ENCODE data around the gene ELMOD3. TPM values are rescaled to one million over a fixed set of nuclear protein-coding genes. Genes with fewer than 3 reads are reported as not detected.
"Not testable (repeated sequence)": the region's sequence is repeated elsewhere in the genome, so short reads cannot be mapped to it uniquely, and the experiment has no call there.

ELMOD3 gene
- total and polyA plus RNA-seq, 5 experiments from 2014 or later, result 6.3 to 29.3 (median 14.5) TPM

DNA sequence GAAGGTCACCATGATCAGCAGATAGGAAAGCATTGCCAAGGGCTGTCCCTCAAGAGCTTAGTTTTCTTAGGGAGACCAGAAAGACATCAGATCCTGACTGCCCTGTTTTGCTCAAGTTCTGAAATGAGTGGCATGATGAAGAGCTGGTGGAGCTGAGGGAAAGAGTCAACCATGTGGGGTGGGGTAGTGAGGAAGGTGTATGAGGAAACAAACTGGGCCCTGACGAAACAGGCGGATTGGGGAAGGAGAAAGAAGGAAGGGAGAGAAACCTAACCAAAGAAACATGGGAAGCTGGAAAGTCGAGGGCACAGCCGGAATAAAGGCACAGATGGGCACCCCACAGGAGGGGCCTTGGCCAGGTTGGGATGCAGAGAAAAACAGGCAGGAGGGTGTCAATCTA, 34.8 kb upstream of the ELMOD3 start:
- ATAC-seq (no peak), DNase-seq (no peak)
- Mint-ChIP-seq H3K9me3 (no peaks in the 10 kb centered on the region), H3K36me3 (peaks cover 15 to 87% (median 31%) of the 10 kb centered on the region in 3 donors), H3K27me3 (no peaks in the 10 kb centered on the region), H3K4me1 (peaks cover 50 to 82% (median 77%) of the 10 kb centered on the region in 4 donors), H3K27ac (peak overlapping the region; percentile 63 to 90 (median 84)), H3K4me3 (peak overlapping the region; percentile 43 to 100 (median 72))
- POLR2A ChIA-PET, result interaction anchor here (0.6 to 3.3 kb wide), 5 partner anchors 8 to 283 kb away, joined by 3 to 37 read pairs (median 7); partner anchors contain the start of genes ELMOD3, RETSAT and TGOLN2

DNA sequence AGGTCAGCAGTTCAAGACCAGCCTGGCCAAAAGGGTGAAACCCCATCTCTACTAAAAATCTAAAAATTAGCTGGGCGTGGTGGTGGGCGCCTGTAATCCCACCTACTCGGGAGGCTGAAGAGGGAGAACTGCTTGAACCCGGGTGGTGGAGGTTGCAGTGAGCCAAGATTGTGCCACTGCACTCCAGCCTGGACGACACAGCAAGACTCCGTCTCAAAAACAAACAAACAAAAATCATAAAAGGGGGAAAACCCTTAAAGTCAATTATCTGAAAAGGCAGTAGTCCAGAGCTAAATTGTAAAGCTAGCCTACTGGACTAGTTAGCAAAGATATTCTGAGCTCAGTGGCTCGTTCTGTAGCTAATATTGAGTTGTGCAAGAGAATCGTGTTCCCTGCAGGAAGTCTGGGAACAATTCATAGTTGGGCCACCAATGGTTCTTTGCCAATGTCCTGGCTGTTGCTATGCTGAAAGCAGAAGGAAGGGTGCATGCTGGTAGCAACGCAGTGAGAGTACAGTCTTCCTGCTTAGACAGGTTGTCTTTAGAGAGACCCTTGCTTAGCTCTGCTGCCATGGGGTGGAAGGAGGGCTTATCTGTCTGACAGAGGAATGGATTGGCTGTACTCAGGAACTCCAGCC, 31.1 kb upstream of the ELMOD3 start:
- H3K27me3 Mint-ChIP-seq, result no peaks in the 10 kb centered on the region
- H3K4me3 Mint-ChIP-seq, result peak overlapping the region; percentile 74 to 100 (median 99)
- H3K4me1 Mint-ChIP-seq, result peaks cover 60 to 89% (median 79%) of the 10 kb centered on the region in 4 donors
- no peaks in the 10 kb centered on the region for H3K9me3 Mint-ChIP-seq
- peak overlapping the region; percentile 19 to 100 (median 79) for H3K27ac Mint-ChIP-seq
- DNase-seq (no peak), ATAC-seq (no peak)
- POLR2A ChIA-PET, result interaction anchor here (1.2 to 5.6 kb wide), 6 partner anchors 10 to 873 kb away, joined by 3 to 77 read pairs (median 4); partner anchors contain the start of genes ELMOD3, MAT2A, RETSAT and RNF181
- peaks cover 40 to 90% (median 55%) of the 10 kb centered on the region in 3 donors for H3K36me3 Mint-ChIP-seq

DNA sequence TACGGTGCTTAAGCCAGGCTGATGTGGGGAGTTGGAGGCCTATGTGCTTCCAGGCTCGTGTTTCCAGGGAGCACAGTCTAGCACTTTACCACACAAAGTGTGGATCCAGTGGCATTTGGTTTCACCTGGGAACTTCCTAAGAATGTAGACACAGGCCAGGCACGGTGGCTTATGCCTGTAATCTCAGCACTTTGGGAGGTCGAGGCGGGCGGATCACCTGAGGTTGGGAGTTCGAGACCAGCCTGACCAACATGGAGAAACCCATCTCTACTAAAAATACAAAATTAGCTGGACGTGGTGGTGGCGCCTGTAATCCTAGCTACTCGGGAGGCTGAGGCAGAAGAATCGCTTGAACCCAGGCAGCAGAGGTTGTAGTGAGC, 30.6 kb upstream of the ELMOD3 start:
- H3K4me1 Mint-ChIP-seq, result peaks cover 56 to 89% (median 78%) of the 10 kb centered on the region in 4 donors
- peak overlapping the region; percentile 74 to 100 (median 99) for H3K4me3 Mint-ChIP-seq
- not testable (repeated sequence) for H3K9me3 Mint-ChIP-seq, DNase-seq, ATAC-seq, H3K27me3 Mint-ChIP-seq
- POLR2A ChIA-PET, result interaction anchor here (0.5 to 5.6 kb wide), 7 partner anchors 10 to 873 kb away, joined by 3 to 77 read pairs (median 4); partner anchors contain the start of genes ELMOD3, MAT2A and RETSAT
- H3K27ac Mint-ChIP-seq, result peak overlapping the region; percentile 19 to 100 (median 79)
- H3K36me3 Mint-ChIP-seq, result peaks cover 40 to 85% (median 55%) of the 10 kb centered on the region in 3 donors

DNA sequence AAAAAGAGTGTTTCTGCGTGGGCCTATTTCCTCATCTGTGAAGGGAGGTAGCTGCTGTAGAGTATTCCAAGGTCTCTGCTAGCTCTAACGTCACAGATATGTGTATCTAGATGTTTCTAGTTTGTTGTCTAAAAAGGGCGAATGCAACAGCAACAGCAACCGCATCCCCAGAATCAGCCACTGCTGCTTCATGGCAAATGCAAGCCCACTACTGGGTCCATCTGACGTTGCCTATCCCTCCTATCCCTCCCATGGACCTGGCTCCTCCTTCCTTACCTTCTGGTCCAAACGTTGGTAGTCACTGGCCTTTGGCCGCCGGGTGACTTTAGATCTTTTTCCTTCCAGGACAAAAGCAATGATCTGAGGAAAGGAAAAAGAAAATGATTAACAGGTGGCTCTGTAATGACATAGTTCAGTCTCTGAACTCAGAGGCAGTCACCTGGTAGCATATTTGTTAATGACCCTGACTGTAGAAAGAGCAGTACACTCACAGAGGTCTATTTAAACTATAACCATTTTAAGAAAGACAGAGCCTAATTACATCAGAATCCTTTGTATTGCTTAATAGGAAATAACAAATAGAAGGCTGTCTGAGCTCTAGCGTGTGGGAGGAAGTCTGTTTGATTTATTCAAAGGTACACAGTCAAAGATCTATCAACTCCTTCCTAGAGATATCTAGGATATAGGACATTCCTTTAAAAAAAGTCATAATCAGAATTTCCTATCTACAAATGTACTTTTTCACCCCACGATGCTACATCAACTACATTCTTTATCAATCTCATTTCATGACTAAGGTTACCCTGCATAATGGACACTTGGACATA, 29.7 kb upstream of the ELMOD3 start:
- no peaks in the 10 kb centered on the region for H3K27me3 Mint-ChIP-seq
- DNase-seq (peak in 2 of 10 donors; percentile 12 to 26), ATAC-seq (no peak)
- peaks cover 50 to 85% (median 74%) of the 10 kb centered on the region in 4 donors for H3K4me1 Mint-ChIP-seq
- POLR2A ChIA-PET, result interaction anchor here (0.6 to 5.6 kb wide), 8 partner anchors 11 to 665 kb away, joined by 3 to 77 read pairs (median 3); partner anchors contain the start of genes ELMOD3, MAT2A and RETSAT
- no peaks in the 10 kb centered on the region for H3K9me3 Mint-ChIP-seq
- peaks cover 40 to 76% (median 55%) of the 10 kb centered on the region in 3 donors for H3K36me3 Mint-ChIP-seq
- H3K4me3 Mint-ChIP-seq, result peak overlapping the region; percentile 96 to 100 (median 99)
- H3K27ac Mint-ChIP-seq, result peak overlapping the region; percentile 71 to 100 (median 98)

DNA sequence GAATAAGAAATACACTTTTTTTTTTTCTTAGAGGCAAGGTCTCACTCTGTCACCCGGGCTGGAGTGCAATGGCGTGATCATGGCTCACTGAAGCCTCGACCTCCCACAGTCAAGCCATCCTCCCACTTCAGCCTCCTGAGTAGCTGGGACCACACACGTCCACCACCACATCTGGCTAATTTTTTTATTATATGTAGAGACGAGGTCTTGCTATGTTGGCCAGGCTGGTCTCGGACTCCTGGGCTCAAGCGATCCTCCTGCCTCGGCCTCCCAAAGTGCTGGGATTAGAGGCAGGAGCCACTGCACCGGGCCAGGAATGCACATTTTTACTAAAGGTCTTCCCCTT, 29.1 kb upstream of the ELMOD3 start:
- no peaks in the 10 kb centered on the region for H3K27me3 Mint-ChIP-seq
- peaks cover 40 to 70% (median 53%) of the 10 kb centered on the region in 3 donors for H3K36me3 Mint-ChIP-seq
- DNase-seq, result no peak
- peak overlapping the region; percentile 71 to 100 (median 98) for H3K27ac Mint-ChIP-seq
- POLR2A ChIA-PET, result interaction anchor here (1.3 to 5.6 kb wide), 4 partner anchors 12 to 112 kb away, joined by 3 to 77 read pairs (median 19); no protein-coding TSS in a partner anchor
- no peak for ATAC-seq
- H3K4me1 Mint-ChIP-seq, result peaks cover 45 to 79% (median 68%) of the 10 kb centered on the region in 4 donors
- H3K9me3 Mint-ChIP-seq, result no peaks in the 10 kb centered on the region
- peak overlapping the region; percentile 96 to 100 (median 99) for H3K4me3 Mint-ChIP-seq

DNA sequence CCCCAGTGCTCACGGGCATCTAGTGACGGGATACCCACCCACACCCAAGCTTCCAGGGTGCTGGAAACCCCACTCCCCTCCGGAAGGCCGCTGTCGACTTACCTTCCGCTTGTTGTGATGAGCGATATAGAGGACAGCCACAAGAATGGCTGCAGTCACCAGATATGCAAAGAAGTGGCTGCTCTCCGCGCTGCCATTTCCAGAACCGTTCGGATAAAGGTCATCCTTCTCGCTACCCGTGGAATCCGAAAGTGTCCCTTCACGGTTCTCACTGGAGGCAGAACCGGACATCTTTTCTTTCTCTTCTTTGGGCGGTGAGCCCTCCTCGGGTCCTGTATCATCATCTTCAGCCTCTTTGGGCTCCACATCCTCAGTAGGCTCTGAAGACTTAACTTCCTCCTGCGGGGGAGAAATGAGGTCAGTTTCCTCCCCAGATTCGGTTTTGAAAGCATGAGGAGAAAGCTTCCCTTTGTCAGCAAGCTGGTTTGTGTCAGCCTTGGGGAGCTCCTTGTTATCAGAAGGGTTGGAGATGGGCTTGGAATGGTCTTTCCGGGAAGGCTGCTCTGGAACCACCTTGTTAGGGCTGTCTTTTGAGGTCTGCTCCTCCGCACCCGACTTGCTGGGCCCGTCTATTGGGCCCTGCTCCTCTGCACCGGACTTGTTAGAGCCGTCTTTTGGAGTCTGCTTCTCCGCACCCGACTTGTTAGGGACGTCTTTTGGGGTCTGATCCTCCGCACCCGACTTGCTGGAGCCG, 28.0 kb upstream of the ELMOD3 start:
- Mint-ChIP-seq H3K36me3 (peaks cover 31 to 59% (median 47%) of the 10 kb centered on the region in 3 donors), H3K4me1 (peaks cover 35 to 68% (median 56%) of the 10 kb centered on the region in 4 donors), H3K27ac (peak overlapping the region; percentile 97 to 100 (median 100)), H3K4me3 (peak overlapping the region; percentile 96 to 100 (median 99)), H3K27me3 (no peaks in the 10 kb centered on the region), H3K9me3 (no peaks in the 10 kb centered on the region)
- DNase-seq, result peak; percentile 17 to 70 (median 39)
- ATAC-seq, result peak; percentile 14 to 18
- POLR2A ChIA-PET, result interaction anchor here (0.7 to 5.6 kb wide), 36 partner anchors 8 to 1115 kb away, joined by 3 to 122 read pairs (median 7); partner anchors contain the start of genes C2orf68, ELMOD3, GGCX and IMMT

DNA sequence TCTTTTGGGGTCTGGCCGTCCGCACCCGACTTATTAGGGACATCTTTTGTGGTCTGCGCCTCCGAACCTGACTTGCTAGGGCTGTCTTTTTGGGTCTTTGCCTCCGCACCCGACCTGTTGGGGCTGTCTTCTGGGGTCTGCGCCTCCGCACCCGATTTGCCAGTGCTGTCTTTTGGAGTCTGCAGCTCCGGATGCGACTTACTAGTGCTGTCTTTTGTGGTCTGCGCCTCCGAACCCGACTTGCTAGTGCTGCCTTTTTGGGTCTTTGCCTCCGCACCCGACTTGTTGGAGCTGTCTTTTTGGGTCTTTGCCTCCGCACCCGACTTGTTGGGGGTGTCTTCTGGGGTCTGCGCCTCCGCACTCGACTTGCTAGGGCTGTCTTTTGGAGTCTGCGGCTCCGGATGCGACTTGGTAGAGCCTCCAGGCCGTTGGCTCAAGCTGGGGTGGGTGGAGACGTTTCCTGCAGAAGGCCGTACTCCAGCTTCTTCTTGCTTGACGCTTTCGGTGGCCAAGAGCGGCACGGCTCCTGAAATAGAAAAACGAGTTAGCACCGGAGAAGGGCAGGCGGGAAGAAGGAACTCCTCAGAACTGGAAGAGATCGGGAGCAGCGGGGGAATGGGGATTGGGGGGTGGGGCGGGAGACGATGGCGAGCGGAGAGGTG, 27.3 kb upstream of the ELMOD3 start:
- H3K4me3 Mint-ChIP-seq, result peak overlapping the region; percentile 96 to 100 (median 99)
- H3K27me3 Mint-ChIP-seq, result no peaks in the 10 kb centered on the region
- DNase-seq (peak; percentile 43 to 86 (median 70)), ATAC-seq (peak; percentile 50 to 54)
- H3K4me1 Mint-ChIP-seq, result peaks cover 32 to 61% (median 49%) of the 10 kb centered on the region in 4 donors
- peaks cover 31 to 52% (median 43%) of the 10 kb centered on the region in 3 donors for H3K36me3 Mint-ChIP-seq
- H3K27ac Mint-ChIP-seq, result peak overlapping the region; percentile 97 to 100 (median 100)
- H3K9me3 Mint-ChIP-seq, result no peaks in the 10 kb centered on the region
- POLR2A ChIA-PET, result interaction anchor here (0.6 to 5.6 kb wide), 43 partner anchors 9 to 1505 kb away, joined by 3 to 122 read pairs (median 6); partner anchors contain the start of genes C2orf68, ELMOD3, GGCX and IMMT

DNA sequence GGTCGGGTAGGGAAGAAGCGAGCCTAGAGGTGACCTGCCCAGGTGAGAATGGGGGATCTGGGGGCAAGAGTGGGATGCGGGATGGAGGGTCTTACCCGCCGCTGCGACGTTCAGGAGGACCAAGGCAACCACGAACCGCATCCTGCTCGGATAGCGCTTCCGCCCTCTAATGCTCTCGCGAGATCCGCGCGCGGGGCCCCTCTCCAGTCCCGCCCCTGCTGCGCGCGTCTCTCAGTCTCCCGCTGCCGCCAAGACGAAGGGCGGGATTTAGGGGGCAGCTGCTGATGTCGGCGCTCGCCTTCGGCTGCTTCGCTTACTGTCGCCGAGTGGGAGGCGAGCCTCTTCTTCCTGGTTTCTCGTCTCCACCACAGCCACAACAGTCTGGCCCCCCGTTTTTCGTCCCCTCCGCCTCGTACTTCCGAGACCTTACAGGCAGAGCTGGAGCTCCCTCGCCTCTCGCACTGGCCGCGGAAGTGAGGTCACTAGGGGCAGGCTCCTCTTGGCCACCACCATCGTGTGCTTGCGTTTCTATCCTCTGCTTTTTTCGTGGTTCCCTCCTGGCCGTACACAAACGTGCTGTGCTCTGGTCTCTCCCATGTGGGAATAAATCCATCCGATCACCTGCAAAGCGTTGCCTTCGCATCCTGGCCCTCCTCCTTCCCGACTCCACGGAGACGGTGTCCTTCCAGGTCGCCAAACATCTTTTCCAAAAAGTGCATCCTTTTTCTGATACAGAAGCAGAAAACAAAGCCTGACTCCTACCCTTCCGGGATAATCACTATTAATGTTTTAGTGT, 26.5 kb upstream of the ELMOD3 start, which contains the start of gene TGOLN2:
Gene TGOLN2, minus strand, starts transcription at position 168 of the 796 bp plus-strand sequence. Its CDS starts 27 bp downstream, at position 141.
- peak within 1 kb of the TSS; percentile 96 to 100 (median 99) for H3K4me3 Mint-ChIP-seq
- H3K36me3 Mint-ChIP-seq, result peaks cover 31 to 44% (median 40%) of the 10 kb centered on the region in 3 donors
- POLR2A ChIA-PET, result interaction anchor here (0.6 to 5.6 kb wide), 39 partner anchors 9 to 1504 kb away, joined by 3 to 122 read pairs (median 6); partner anchors contain the start of genes ELMOD3, GGCX, IMMT and KCMF1
- no peaks in the 10 kb centered on the region for H3K9me3 Mint-ChIP-seq
- ATAC-seq (peak; percentile 83 to 87), DNase-seq (peak; percentile 89 to 96 (median 94))
- H3K4me1 Mint-ChIP-seq, result peaks cover 27 to 53% (median 42%) of the 10 kb centered on the region in 4 donors
- peak within 1 kb of the TSS; percentile 97 to 100 (median 100) for H3K27ac Mint-ChIP-seq
- no peaks in the 10 kb centered on the region for H3K27me3 Mint-ChIP-seq

DNA sequence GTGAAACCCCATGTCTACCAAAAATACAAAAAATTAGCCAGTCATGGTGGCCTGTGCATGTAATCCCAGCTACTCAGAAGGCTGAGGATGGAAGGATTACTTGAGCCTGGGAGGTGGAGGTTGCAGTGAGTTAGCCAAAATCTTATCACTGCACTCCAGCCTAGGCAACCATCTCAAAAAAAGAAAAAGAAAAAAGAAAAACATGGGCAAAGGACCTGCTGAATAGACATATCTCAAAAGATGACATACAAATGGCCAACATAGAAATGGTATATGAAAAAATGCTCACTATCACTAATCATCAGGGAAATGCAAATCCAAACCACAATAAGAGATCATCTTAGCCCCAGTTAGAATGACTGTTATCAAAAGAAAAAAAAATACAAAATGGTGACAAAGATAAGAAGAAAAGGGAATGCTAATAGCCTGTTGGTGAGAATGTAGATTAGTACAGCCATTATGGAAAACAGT, 25.4 kb upstream of the ELMOD3 start:
- Mint-ChIP-seq H3K4me1 (peaks cover 21 to 42% (median 30%) of the 10 kb centered on the region in 4 donors), H3K4me3 (peak overlapping the region; percentile 0 to 98 (median 32)), H3K27ac (peak overlapping the region in 9 of 10 donors; percentile 4 to 100 (median 73)), H3K36me3 (peaks cover 27 to 32% (median 30%) of the 10 kb centered on the region in 3 donors), H3K9me3 (no peaks in the 10 kb centered on the region), H3K27me3 (no peaks in the 10 kb centered on the region)
- POLR2A ChIA-PET, result interaction anchor here (0.6 to 3.8 kb wide), 3 partner anchors 11 to 1468 kb away, joined by 3 to 122 read pairs (median 37); partner anchors contain the start of genes ELMOD3 and RETSAT
- ATAC-seq (no peak), DNase-seq (no peak)

DNA sequence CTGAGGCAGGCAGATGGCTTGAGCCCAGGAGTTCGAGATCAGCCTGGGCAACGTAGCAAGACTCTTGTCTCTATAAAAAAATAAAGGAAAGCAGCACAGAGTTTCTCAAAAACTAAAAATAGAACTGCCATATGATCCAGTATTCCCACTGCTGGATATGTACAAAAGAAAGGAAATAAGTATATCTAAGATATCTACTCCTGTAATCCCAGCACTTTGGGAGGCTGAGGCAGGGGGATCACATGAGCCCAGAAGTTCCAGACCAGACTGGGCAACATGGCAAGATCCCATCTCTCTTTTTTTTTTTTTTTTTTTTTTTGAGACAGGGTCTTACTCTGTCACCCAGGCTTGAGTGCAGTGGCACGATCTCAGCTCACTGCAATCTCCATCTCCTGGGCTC, 24.9 kb upstream of the ELMOD3 start:
- Mint-ChIP-seq H3K27ac (peak overlapping the region in 8 of 10 donors; percentile 4 to 97 (median 69)), H3K36me3 (peaks cover 25 to 27% (median 25%) of the 10 kb centered on the region in 3 donors), H3K4me3 (peak overlapping the region in 8 of 10 donors; percentile 0 to 98 (median 6)), H3K4me1 (peaks cover 17 to 37% (median 26%) of the 10 kb centered on the region in 4 donors)
- POLR2A ChIA-PET, result interaction anchor here (0.7 to 3.8 kb wide), 3 partner anchors 11 to 22 kb away, joined by 4 to 122 read pairs (median 37); partner anchors contain the start of genes ELMOD3 and RETSAT
- H3K9me3 Mint-ChIP-seq, H3K27me3 Mint-ChIP-seq, DNase-seq, ATAC-seq: not testable (repeated sequence)
